ENCODE data around the gene SORCS1.

Gene SORCS1

DNA sequence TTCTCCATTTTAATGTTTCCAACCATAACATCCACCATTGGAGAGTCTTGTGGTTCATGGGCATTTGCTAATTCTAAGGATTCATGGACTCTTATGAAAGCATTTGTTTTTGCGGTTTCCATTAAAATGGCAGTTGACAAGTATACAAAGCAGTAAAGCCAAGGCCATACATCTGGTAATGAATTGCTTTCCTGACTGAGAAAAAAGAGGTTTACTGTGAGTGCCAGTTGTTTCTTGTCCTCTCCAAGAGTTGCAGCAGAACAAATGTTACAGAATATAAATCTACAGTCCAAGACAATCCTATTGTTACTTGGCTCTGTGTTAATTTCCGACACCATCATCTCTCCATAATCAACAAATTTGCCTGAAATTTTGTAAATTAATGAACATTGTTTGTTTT lies 261.3 kb downstream of the SORCS1 start:
- no peak overlapping the region for H3K4me3 ChIP-seq (ENCODE audit: insufficient read depth, low read length, poor library complexity, severe bottlenecking)
- H3K27ac ChIP-seq (ENCODE audit: low read depth, low read length) = no peak overlapping the region
- H3K9ac ChIP-seq (ENCODE audit: low read length) = no peak overlapping the region
- H3K9me3 ChIP-seq (ENCODE audit: insufficient read depth, low read length) = no peaks in the 10 kb centered on the region
- no peak overlapping the region for H3K4me2 ChIP-seq (ENCODE audit: low read depth, low read length, poor library complexity, severe bottlenecking)
- no peaks in the 10 kb centered on the region for H3K36me3 ChIP-seq (ENCODE audit: low read length)
- no peaks in the 10 kb centered on the region for H3K79me2 ChIP-seq (ENCODE audit: insufficient read depth, low read length)
- no peak for TF ChIP-seq EZH2phosphoT487 (conservative IDR thresholded peaks at IDR 0.05; ENCODE audit: low read length)
- TF ChIP-seq, protein P1, sequence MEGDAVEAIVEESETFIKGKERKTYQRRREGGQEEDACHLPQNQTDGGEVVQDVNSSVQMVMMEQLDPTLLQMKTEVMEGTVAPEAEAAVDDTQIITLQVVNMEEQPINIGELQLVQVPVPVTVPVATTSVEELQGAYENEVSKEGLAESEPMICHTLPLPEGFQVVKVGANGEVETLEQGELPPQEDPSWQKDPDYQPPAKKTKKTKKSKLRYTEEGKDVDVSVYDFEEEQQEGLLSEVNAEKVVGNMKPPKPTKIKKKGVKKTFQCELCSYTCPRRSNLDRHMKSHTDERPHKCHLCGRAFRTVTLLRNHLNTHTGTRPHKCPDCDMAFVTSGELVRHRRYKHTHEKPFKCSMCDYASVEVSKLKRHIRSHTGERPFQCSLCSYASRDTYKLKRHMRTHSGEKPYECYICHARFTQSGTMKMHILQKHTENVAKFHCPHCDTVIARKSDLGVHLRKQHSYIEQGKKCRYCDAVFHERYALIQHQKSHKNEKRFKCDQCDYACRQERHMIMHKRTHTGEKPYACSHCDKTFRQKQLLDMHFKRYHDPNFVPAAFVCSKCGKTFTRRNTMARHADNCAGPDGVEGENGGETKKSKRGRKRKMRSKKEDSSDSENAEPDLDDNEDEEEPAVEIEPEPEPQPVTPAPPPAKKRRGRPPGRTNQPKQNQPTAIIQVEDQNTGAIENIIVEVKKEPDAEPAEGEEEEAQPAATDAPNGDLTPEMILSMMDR (IDR thresholded peaks at IDR 0.05; ENCODE audit: insufficient read depth, low read length, poor library complexity, severe bottlenecking) = no peak
- H4K20me1 ChIP-seq (ENCODE audit: low read depth, low read length) = no peaks in the 10 kb centered on the region
- H3K27me3 ChIP-seq (ENCODE audit: low read length) = no peaks in the 10 kb centered on the region
- H3F3A ChIP-seq (ENCODE audit: insufficient read depth) = no peaks in the 10 kb centered on the region
- H2AFZ ChIP-seq (ENCODE audit: low read depth, low read length, severe bottlenecking) = no peak overlapping the region
- H3K9me2 ChIP-seq (replicated peaks; ENCODE audit: insufficient read depth, low read length) = no peaks in the 10 kb centered on the region

DNA sequence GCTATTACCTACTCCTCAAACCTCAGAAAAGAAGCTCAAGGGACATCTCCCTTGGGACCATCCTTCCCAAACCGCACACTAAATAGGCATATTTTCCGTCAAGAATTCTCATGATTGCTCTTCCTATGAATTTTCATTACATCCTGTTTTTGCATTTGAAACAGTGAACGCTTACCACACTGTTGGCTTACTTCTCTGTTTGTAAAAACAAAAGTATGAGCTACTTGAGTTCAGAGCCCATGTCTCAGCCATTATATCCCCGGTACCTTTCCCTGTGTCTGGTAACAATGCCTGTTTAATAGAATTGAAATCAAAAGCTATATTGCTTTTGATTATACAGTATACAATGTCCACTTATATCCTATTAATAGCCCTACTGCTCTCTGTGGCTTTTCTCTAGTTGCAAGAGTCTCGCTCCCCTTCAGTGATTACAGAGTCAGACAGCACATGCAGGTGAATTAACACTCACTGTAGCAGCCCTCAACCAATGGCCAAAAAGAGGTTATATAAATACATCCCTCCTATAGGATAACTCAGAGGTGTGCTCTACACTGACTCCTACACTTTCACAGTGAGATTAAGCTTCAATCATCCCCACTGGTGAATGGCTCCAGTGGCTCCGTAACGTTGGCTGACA lies 264.4 kb downstream of the SORCS1 start:
- H3F3A ChIP-seq (ENCODE audit: insufficient read depth) = no peaks in the 10 kb centered on the region
- H3K27me3 ChIP-seq (ENCODE audit: low read length) = no peaks in the 10 kb centered on the region
- no peaks in the 10 kb centered on the region for H4K20me1 ChIP-seq (ENCODE audit: low read depth, low read length)
- H3K4me3 ChIP-seq (ENCODE audit: insufficient read depth, low read length, poor library complexity, severe bottlenecking) = no peak overlapping the region
- H3K27ac ChIP-seq (ENCODE audit: low read depth, low read length) = no peak overlapping the region
- no peak overlapping the region for H3K4me2 ChIP-seq (ENCODE audit: low read depth, low read length, poor library complexity, severe bottlenecking)
- TF ChIP-seq EZH2phosphoT487 (conservative IDR thresholded peaks at IDR 0.05; ENCODE audit: low read length) = no peak
- TF ChIP-seq, protein P1 (IDR thresholded peaks at IDR 0.05; ENCODE audit: insufficient read depth, low read length, poor library complexity, severe bottlenecking) = no peak
- no peaks in the 10 kb centered on the region for H3K9me2 ChIP-seq (replicated peaks; ENCODE audit: insufficient read depth, low read length)
- no peak overlapping the region for H2AFZ ChIP-seq (ENCODE audit: low read depth, low read length, severe bottlenecking)
- H3K9me3 ChIP-seq (ENCODE audit: insufficient read depth, low read length) = no peaks in the 10 kb centered on the region
- no peak overlapping the region for H3K9ac ChIP-seq (ENCODE audit: low read length)
- no peaks in the 10 kb centered on the region for H3K36me3 ChIP-seq (ENCODE audit: low read length)
- no peaks in the 10 kb centered on the region for H3K79me2 ChIP-seq (ENCODE audit: insufficient read depth, low read length)

DNA sequence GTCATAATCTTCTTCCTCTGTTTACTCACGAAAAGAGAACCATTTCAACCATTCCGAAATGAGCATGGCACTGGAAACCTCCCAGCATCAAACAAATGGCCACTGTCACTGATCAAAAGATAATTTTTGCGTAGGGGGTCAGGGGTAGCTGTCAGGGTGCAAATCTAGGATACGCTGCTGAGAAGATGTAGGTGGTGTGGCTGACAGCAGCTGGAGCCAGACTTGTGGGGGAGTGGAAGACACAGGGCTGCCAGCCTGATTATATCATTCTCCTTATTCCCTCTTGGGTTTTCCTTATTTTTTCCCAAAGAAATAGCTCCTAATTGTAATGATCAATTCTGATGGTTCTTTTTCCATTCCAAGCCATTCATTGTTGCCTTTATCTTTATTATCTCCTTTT lies 266.1 kb downstream of the SORCS1 start:
- H3K9ac ChIP-seq (ENCODE audit: low read length) = no peak overlapping the region
- no peaks in the 10 kb centered on the region for H3K79me2 ChIP-seq (ENCODE audit: insufficient read depth, low read length)
- no peak overlapping the region for H2AFZ ChIP-seq (ENCODE audit: low read depth, low read length, severe bottlenecking)
- H3K36me3 ChIP-seq (ENCODE audit: low read length) = no peaks in the 10 kb centered on the region
- no peaks in the 10 kb centered on the region for H3K9me3 ChIP-seq (ENCODE audit: insufficient read depth, low read length)
- no peaks in the 10 kb centered on the region for H4K20me1 ChIP-seq (ENCODE audit: low read depth, low read length)
- H3F3A ChIP-seq (ENCODE audit: insufficient read depth) = no peaks in the 10 kb centered on the region
- no peaks in the 10 kb centered on the region for H3K27me3 ChIP-seq (ENCODE audit: low read length)
- no peak overlapping the region for H3K27ac ChIP-seq (ENCODE audit: low read depth, low read length)
- H3K9me2 ChIP-seq (replicated peaks; ENCODE audit: insufficient read depth, low read length) = no peaks in the 10 kb centered on the region
- no peak for TF ChIP-seq EZH2phosphoT487 (conservative IDR thresholded peaks at IDR 0.05; ENCODE audit: low read length)
- TF ChIP-seq, protein P1 (IDR thresholded peaks at IDR 0.05; ENCODE audit: insufficient read depth, low read length, poor library complexity, severe bottlenecking) = no peak
- H3K4me2 ChIP-seq (ENCODE audit: low read depth, low read length, poor library complexity, severe bottlenecking) = no peak overlapping the region
- H3K4me3 ChIP-seq (ENCODE audit: insufficient read depth, low read length, poor library complexity, severe bottlenecking) = no peak overlapping the region
